B cell (primary cell): ENCODE data around the gene KIAA1217. TPM values are rescaled to one million over a fixed set of nuclear protein-coding genes. Genes with fewer than 3 reads are reported as not detected.

Experiments
- ATAC-seq: fragments of 200-7000 bp; cut with Tn5 transposase; one replicate; pipeline ENCODE4 v1.10.0; 2021; ENCODE audit warnings: low read depth, mild to moderate bottlenecking, moderate number of reproducible peaks, moderate library complexity
- CTCF ChIA-PET: fragments of 350-600 bp; sonication (Branson Sonifier 250); formaldehyde crosslinking; loops from one replicate; lab custom pipeline; 2021; ENCODE audit warnings: antibody characterized with exemption, inconsistent platforms; lab: Charles Lee
- POLR2A ChIA-PET: fragments of 350-600 bp; sonication (Branson Sonifier 250); formaldehyde crosslinking; loops from one replicate; lab custom pipeline; 2021; ENCODE audit warnings: antibody characterized with exemption; lab: Charles Lee
- DNase-seq: peaks from one replicate; pipeline ENCODE4 v3.0.0; 2013
- H2AFZ ChIP-seq: 2 replicates; pipeline ENCODE4 v1.6.1; 2012; ENCODE audit warnings: mild to moderate bottlenecking, low read depth, low read length; ENCODE audit not compliant: insufficient read depth, poor library complexity, severe bottlenecking
- H3K27ac ChIP-seq, 2 donors: 1 replicate in 1 of 2; 2 replicates in 1 of 2; pipeline ENCODE4 v1.5.1; 2012 to 2013; ENCODE audit warnings: low read length in 2 of 2, mild to moderate bottlenecking in 2 of 2, moderate library complexity in 1 of 2
- H3K27me3 ChIP-seq, 4 experiments: fragments of 200-600 bp in 1 of 4; sonication (generic) in 1 of 4; replicated peaks in 1 of 4; 1 replicate in 2 of 4; 2 replicates in 2 of 4; pipeline versions ENCODE4 v1.6.1 to v1.7.0; 2013 to 2016; ENCODE audit warnings: low read length in 3 of 4, mild to moderate bottlenecking in 2 of 4, mixed read lengths in 1 of 4, moderate library complexity in 1 of 4; ENCODE audit not compliant: insufficient read depth in 4 of 4, control insufficient read depth in 3 of 4; ENCODE audit errors: control extremely low read depth in 1 of 4
- H3K36me3 ChIP-seq, 2 experiments: replicated peaks in 1 of 2; 1 replicate in 1 of 2; 2 replicates in 1 of 2; pipeline versions ENCODE4 v1.6.1 to v1.7.1; 2013; ENCODE audit warnings: low read length in 1 of 2; ENCODE audit not compliant: insufficient read depth in 2 of 2, control insufficient read depth in 1 of 2; ENCODE audit errors: control extremely low read depth in 1 of 2, extremely low read depth in 1 of 2
- H3K4me1 ChIP-seq, 2 donors: fragments of 200-600 bp in 1 of 2; sonication (generic) in 1 of 2; 1 replicate in 1 of 2; 2 replicates in 1 of 2; pipeline versions ENCODE4 v1.5.1 to v1.6.1; 2013 to 2017; ENCODE audit warnings: low read length in 2 of 2; ENCODE audit not compliant: control insufficient read depth in 2 of 2, insufficient read depth in 2 of 2
- H3K4me2 ChIP-seq: replicated peaks from 2 replicates; pipeline ENCODE3; 2012; ENCODE audit warnings: mild to moderate bottlenecking, low read depth, low read length; ENCODE audit not compliant: poor library complexity, severe bottlenecking
- H3K4me3 ChIP-seq, 5 experiments: fragments of 200-600 bp in 1 of 5; sonication (generic) in 1 of 5; 1 replicate in 3 of 5; 2 replicates in 2 of 5; pipeline versions ENCODE4 v1.5.1 to v1.7.0; 2011 to 2016; ENCODE audit warnings: low read length in 4 of 5, mild to moderate bottlenecking in 4 of 5, low read depth in 2 of 5, control low read depth in 1 of 5, moderate library complexity in 1 of 5; ENCODE audit not compliant: insufficient read depth in 1 of 5; ENCODE audit errors: control extremely low read depth in 1 of 5, extremely low read depth in 1 of 5
- H3K79me2 ChIP-seq: fragments of 200-600 bp; sonication (generic); one replicate; pipeline ENCODE4 v1.6.0; 2016; ENCODE audit warnings: low read length; ENCODE audit not compliant: control insufficient read depth, insufficient read depth
- H3K9ac ChIP-seq: fragments of 200-600 bp; sonication (generic); 2 replicates; pipeline ENCODE4 v1.6.1; 2017; ENCODE audit warnings: mild to moderate bottlenecking, low read length, moderate library complexity
- H3K9me3 ChIP-seq, 3 donors: one replicate each; pipeline versions ENCODE4 v1.6.1 to v1.7.1; 2013; ENCODE audit warnings: low read length in 2 of 3; ENCODE audit not compliant: control insufficient read depth in 2 of 3, insufficient read depth in 1 of 3; ENCODE audit errors: control extremely low read depth in 1 of 3
- H4K20me1 ChIP-seq: 2 replicates; pipeline ENCODE4 v1.6.0; 2012; ENCODE audit warnings: mild to moderate bottlenecking, low read length; ENCODE audit not compliant: insufficient read depth, control insufficient read depth, poor library complexity, severe bottlenecking
- H3K27ac Mint-ChIP-seq: one replicate; pipeline ENCODE4 v1.8.0; 2021; ENCODE audit warnings: mixed read lengths
- H3K27me3 Mint-ChIP-seq: one replicate; pipeline ENCODE4 v1.8.0; 2021; ENCODE audit warnings: mixed read lengths
- H3K4me1 Mint-ChIP-seq: one replicate; pipeline ENCODE4 v1.8.0; 2021; ENCODE audit warnings: mixed read lengths
- H3K4me3 Mint-ChIP-seq: one replicate; pipeline ENCODE4 v1.8.0; 2021; ENCODE audit warnings: mixed read lengths
- H3K9me3 Mint-ChIP-seq: one replicate; pipeline ENCODE4 v1.8.0; 2022; ENCODE audit warnings: mixed read lengths; ENCODE audit not compliant: insufficient read depth
- CTCF ChIP-seq: fragments of 200-600 bp; IDR thresholded peaks from one replicate; pipeline ENCODE4 v1.8.0; 2022; ENCODE audit warnings: antibody characterized with exemption, mild to moderate bottlenecking
- EZH2 ChIP-seq: IDR thresholded peaks from 2 replicates; pipeline ENCODE4 v1.6.1; 2012; ENCODE audit warnings: borderline replicate concordance, low read depth, mild to moderate bottlenecking, moderate library complexity, low read length; ENCODE audit not compliant: insufficient read depth, poor library complexity, severe bottlenecking
- WGBS: methylation state at CpG from one replicate; pipeline ENCODE4 v1.1.5; 2013; ENCODE audit warnings: missing lambda C conversion rate; ENCODE audit not compliant: insufficient coverage; 5-methylcytosine and 5-hydroxymethylcytosine counted together
- intact Hi-C: fragments of 100-400 bp; cut with micrococcal nuclease; formaldehyde crosslinking; loops from one replicate; pipeline ENCODE4 v1.10.0; 2022
- polyA minus RNA-seq: library from RNA; depleted of rRNA, polyadenylated mRNA; stranded (reverse); fragments of >200 nt; gene quantifications from 2 replicates; pipeline ENCODE4 v1.2.3, GENCODE V29; 2012
- polyA plus RNA-seq: library from polyadenylated mRNA; depleted of rRNA; stranded (reverse); fragments of >200 nt; gene quantifications from 2 replicates; pipeline ENCODE4 v1.2.3, GENCODE V29; 2012
- total RNA-seq, 2 donors: library from RNA; stranded (reverse); fragments of 120-200 nt in 1 of 2; gene quantifications; 1 replicate in 1 of 2; 2 replicates in 1 of 2; pipeline versions ENCODE4 v1.2.3 to v1.2.4, GENCODE V29; 2013 to 2022

Gene KIAA1217, protein sequence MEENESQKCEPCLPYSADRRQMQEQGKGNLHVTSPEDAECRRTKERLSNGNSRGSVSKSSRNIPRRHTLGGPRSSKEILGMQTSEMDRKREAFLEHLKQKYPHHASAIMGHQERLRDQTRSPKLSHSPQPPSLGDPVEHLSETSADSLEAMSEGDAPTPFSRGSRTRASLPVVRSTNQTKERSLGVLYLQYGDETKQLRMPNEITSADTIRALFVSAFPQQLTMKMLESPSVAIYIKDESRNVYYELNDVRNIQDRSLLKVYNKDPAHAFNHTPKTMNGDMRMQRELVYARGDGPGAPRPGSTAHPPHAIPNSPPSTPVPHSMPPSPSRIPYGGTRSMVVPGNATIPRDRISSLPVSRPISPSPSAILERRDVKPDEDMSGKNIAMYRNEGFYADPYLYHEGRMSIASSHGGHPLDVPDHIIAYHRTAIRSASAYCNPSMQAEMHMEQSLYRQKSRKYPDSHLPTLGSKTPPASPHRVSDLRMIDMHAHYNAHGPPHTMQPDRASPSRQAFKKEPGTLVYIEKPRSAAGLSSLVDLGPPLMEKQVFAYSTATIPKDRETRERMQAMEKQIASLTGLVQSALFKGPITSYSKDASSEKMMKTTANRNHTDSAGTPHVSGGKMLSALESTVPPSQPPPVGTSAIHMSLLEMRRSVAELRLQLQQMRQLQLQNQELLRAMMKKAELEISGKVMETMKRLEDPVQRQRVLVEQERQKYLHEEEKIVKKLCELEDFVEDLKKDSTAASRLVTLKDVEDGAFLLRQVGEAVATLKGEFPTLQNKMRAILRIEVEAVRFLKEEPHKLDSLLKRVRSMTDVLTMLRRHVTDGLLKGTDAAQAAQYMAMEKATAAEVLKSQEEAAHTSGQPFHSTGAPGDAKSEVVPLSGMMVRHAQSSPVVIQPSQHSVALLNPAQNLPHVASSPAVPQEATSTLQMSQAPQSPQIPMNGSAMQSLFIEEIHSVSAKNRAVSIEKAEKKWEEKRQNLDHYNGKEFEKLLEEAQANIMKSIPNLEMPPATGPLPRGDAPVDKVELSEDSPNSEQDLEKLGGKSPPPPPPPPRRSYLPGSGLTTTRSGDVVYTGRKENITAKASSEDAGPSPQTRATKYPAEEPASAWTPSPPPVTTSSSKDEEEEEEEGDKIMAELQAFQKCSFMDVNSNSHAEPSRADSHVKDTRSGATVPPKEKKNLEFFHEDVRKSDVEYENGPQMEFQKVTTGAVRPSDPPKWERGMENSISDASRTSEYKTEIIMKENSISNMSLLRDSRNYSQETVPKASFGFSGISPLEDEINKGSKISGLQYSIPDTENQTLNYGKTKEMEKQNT (N-terminal part only)
- total RNA-seq (0.53 and 0.67 TPM in 2 replicates), polyA plus RNA-seq (0.03 TPM in 1 of 2 replicates, not detected in the other), polyA minus RNA-seq (0.07 TPM in 1 of 2 replicates, not detected in the other)
- total RNA-seq (2013): 0.86 TPM

- CTCF ChIA-PET: interaction anchor here (1.4 kb wide), 1 partner anchor 11 kb away, joined by 8 read pairs; no protein-coding TSS in a partner anchor
- no peaks in the 10 kb centered on the region for H4K20me1 ChIP-seq
- intact Hi-C loops: no loop called here
- peak within 1 kb of the TSS; percentile 37 for H3K4me2 ChIP-seq
- DNase-seq (no peak), ATAC-seq (no peak)
- Mint-ChIP-seq H3K27me3 (peaks cover 41% of the 10 kb centered on the region), H3K9me3 (no peaks in the 10 kb centered on the region), H3K4me3 (peak within 1 kb of the TSS; percentile 70), H3K27ac (no peak within 1 kb of the TSS), H3K4me1 (peaks cover 13% of the 10 kb centered on the region)
- no peak within 1 kb of the TSS for H3K4me3 ChIP-seq
- H3K27me3 ChIP-seq: peaks cover 0 to 7% (median 5%) of the 10 kb centered on the region in 4 experiments
- no peaks in the 10 kb centered on the region for H3K79me2 ChIP-seq
- peaks cover 0 to 4% (median 0%) of the 10 kb centered on the region in 3 donors for H3K9me3 ChIP-seq
- no peak within 1 kb of the TSS for H3K27ac ChIP-seq
- 2% methylated on average over 22 of the region's 34 CpGs for WGBS
- POLR2A ChIA-PET: no interaction called here
- no peaks in the 10 kb centered on the region for H3K36me3 ChIP-seq
- peak within 1 kb of the TSS; percentile 25 for H2AFZ ChIP-seq
- H3K9ac ChIP-seq: no peak within 1 kb of the TSS
- TF ChIP-seq CTCF (no peak), EZH2 (no peak)
- H3K4me1 ChIP-seq: peaks cover 3 to 10% of the 10 kb centered on the region in 2 donors
Observed at GRCh38 chr10:24208661-24209431, at the start of gene KIAA1217. KIAA1217 (plus strand) TSS chr10:24209138; CDS start chr10:24209194, 56 bp downstream.
